GM21423 (cell line): ENCODE data around the gene DGKZ.

ENCODE experiments used
- ATAC-seq: cut with Tn5 transposase; IDR thresholded peaks from one replicate; pipeline ENCODE4 v1.9.1; 2021; ENCODE audit warnings: mild to moderate bottlenecking, moderate library complexity; ENCODE audit not compliant: unreplicated experiment

DGKZ gene

GRCh38 chr11:46426233-46426991 lies 79.1 kb downstream of the DGKZ start:
- ATAC-seq: no peak

GRCh38 chr11:46427364-46427763 lies 80.1 kb downstream of the DGKZ start:
- no peak for ATAC-seq

GRCh38 chr11:46429717-46430116 lies 82.5 kb downstream of the DGKZ start:
- ATAC-seq: no peak
